Upper lobe of left lung (tissue), 6 donors: ENCODE data around the gene S1PR5. TPM values are rescaled to one million over a fixed set of nuclear protein-coding genes. Genes with fewer than 3 reads are reported as not detected.

ENCODE experiments used
- ATAC-seq, 2 donors: fragments of 200-7000 bp; cut with Tn5 transposase; one replicate each; pipeline ENCODE4 v1.9.1; 2022; ENCODE audit warnings: mild to moderate bottlenecking in 2 of 2, moderate library complexity in 2 of 2; ENCODE audit not compliant: low FRiP score in 2 of 2
- DNase-seq, 2 donors: peaks; one replicate each; pipeline ENCODE4 v3.0.0-alpha.2; 2019 to 2020
- H3K27ac ChIP-seq, 4 donors: fragments of 200-600 bp; sonication (generic); one replicate each; pipeline ENCODE4 v1.5.1; 2016 to 2019
- H3K27me3 ChIP-seq, 4 donors: fragments of 200-600 bp; sonication (generic); one replicate each; pipeline ENCODE4 v1.5.1; 2017 to 2019
- H3K36me3 ChIP-seq, 4 donors: fragments of 200-600 bp; sonication (generic); one replicate each; pipeline ENCODE4 v1.5.1; 2016 to 2019
- H3K4me1 ChIP-seq, 4 donors: fragments of 200-600 bp; sonication (generic); one replicate each; pipeline ENCODE4 v1.5.1; 2018 to 2019
- H3K4me3 ChIP-seq, 4 donors: fragments of 200-600 bp; sonication (generic); one replicate each; pipeline ENCODE4 v1.5.1; 2017 to 2019; ENCODE audit warnings: mild to moderate bottlenecking in 2 of 4, moderate library complexity in 1 of 4
- H3K9me3 ChIP-seq, 4 donors: fragments of 200-600 bp; sonication (generic); one replicate each; pipeline ENCODE4 v1.5.1; 2018 to 2019
- EP300 ChIP-seq, 4 donors: sonication (generic); formaldehyde crosslinking; IDR thresholded peaks; one replicate each; pipeline ENCODE4 v1.5.1; 2017; ENCODE audit warnings: antibody characterized with exemption in 4 of 4, control low read depth in 2 of 4
- POLR2A ChIP-seq, 4 donors: fragments of 450-650 bp; IDR thresholded peaks; one replicate each; pipeline ENCODE4 v1.5.1; 2016 to 2017; ENCODE audit warnings: antibody characterized with exemption in 4 of 4, mild to moderate bottlenecking in 2 of 4
- POLR2AphosphoS5 ChIP-seq, 2 donors: sonication (generic); formaldehyde crosslinking; IDR thresholded peaks; one replicate each; pipeline ENCODE4 v1.5.1; 2017; ENCODE audit warnings: antibody characterized with exemption in 2 of 2
- WGBS, 2 donors: methylation state at CpG; one replicate each; pipeline ENCODE4 v1.1.5; 2017 to 2018; 5-methylcytosine and 5-hydroxymethylcytosine counted together
- total RNA-seq, 6 donors: library from RNA; depleted of rRNA in 4 of 6; stranded (reverse); fragments of >200 nt in 4 of 6; gene quantifications; one replicate each; pipeline versions ENCODE4 v1.1.0 to v1.2.1, GENCODE V29; 2016 to 2021
- TF ChIP-seq, protein P1 (sequence below), 6 experiments: fragments of 450-650 bp in 4 of 6; fragments of 200-600 bp in 2 of 6; sonication (generic) in 2 of 6; IDR thresholded peaks; one replicate each; pipeline ENCODE4 v1.5.1; 2016 to 2019; ENCODE audit warnings: antibody characterized with exemption in 6 of 6
- donor health status: DM: no; HTN: no; CAD: no; lungs with moderate emphysema.
- donor health status: DM: no; HTN: yes; CAD: no; lungs with severe emphysema.

The S1PR5 gene
- total RNA-seq, 6 donors from 2014 or later: 0.49 to 2.7 (median 1.8) TPM

DNA sequence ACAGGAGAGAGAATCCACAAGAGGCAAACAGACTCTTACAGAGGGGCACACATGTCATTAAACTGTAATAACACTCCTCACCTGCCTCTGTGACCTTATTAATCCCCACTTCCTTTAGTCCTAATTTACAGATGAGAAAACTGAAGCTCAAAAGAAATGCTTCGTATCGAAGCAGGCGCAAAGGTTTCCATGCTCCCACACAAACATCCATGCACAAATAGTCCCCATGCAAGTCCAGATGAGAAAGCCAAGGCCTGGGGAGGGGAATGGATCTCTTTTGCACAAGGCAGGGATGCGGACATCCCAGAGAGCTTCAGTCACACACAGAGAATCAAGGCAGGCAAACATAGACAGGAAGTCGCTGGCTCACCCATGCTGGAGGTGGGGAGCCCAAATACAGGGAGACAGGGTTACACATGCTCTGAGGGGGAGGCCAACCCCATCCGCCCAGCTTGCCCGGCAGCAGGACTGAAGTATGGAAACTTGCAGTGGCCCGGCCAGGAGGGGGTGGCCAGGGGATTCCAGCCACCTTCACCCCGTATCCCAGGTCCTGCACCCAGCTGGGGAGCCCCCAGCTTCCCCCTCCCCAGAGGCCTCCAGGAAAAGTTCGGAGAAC, 468 bp downstream of the S1PR5 start:
- peaks cover 3 to 46% (median 31%) of the 10 kb centered on the region in 4 donors for H3K27me3 ChIP-seq
- ATAC-seq: no peak
- DNase-seq: no peak
- H3K4me1 ChIP-seq: peaks cover 17 to 38% (median 22%) of the 10 kb centered on the region in 4 donors
- H3K9me3 ChIP-seq: no peaks in the 10 kb centered on the region
- TF ChIP-seq POLR2AphosphoS5 (IDR thresholded peaks at IDR 0.05) (no peak), EP300 (IDR thresholded peaks at IDR 0.05) (no peak), POLR2A (IDR thresholded peaks at IDR 0.05) (no peak)
- TF ChIP-seq, protein P1, sequence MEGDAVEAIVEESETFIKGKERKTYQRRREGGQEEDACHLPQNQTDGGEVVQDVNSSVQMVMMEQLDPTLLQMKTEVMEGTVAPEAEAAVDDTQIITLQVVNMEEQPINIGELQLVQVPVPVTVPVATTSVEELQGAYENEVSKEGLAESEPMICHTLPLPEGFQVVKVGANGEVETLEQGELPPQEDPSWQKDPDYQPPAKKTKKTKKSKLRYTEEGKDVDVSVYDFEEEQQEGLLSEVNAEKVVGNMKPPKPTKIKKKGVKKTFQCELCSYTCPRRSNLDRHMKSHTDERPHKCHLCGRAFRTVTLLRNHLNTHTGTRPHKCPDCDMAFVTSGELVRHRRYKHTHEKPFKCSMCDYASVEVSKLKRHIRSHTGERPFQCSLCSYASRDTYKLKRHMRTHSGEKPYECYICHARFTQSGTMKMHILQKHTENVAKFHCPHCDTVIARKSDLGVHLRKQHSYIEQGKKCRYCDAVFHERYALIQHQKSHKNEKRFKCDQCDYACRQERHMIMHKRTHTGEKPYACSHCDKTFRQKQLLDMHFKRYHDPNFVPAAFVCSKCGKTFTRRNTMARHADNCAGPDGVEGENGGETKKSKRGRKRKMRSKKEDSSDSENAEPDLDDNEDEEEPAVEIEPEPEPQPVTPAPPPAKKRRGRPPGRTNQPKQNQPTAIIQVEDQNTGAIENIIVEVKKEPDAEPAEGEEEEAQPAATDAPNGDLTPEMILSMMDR (IDR thresholded peaks at IDR 0.05): no peak
- peak overlapping the region in 3 of 4 donors; percentile 24 to 40 (median 39) for H3K4me3 ChIP-seq
- H3K36me3 ChIP-seq: no peaks in the 10 kb centered on the region
- H3K27ac ChIP-seq: peak overlapping the region in 2 of 4 donors; percentile 4 to 36
- WGBS, 2 donors: 45 to 50% methylated on average over 8 to 9 of the region's 10 CpGs

DNA sequence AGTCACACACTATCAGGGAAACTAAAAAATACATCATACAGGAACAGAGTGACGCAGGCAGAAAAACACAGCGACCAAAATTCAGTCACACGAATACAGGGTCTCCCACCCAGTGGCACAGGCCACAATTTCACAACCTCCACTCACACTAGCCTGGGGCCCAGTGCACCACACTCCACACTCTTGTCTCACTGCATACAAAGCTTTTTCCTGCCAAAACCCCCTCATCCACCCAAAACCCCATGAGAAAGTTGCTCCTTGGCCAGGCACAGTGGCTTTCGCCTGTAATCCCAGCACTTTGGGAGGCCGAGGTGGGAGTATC, 1.2 kb downstream of the S1PR5 start:
- WGBS, 2 donors: 91 to 93% methylated on average over 5 of the region's 5 CpGs
- H3K27me3 ChIP-seq: peaks cover 3 to 46% (median 31%) of the 10 kb centered on the region in 4 donors
- H3K27ac ChIP-seq: no peak overlapping the region

DNA sequence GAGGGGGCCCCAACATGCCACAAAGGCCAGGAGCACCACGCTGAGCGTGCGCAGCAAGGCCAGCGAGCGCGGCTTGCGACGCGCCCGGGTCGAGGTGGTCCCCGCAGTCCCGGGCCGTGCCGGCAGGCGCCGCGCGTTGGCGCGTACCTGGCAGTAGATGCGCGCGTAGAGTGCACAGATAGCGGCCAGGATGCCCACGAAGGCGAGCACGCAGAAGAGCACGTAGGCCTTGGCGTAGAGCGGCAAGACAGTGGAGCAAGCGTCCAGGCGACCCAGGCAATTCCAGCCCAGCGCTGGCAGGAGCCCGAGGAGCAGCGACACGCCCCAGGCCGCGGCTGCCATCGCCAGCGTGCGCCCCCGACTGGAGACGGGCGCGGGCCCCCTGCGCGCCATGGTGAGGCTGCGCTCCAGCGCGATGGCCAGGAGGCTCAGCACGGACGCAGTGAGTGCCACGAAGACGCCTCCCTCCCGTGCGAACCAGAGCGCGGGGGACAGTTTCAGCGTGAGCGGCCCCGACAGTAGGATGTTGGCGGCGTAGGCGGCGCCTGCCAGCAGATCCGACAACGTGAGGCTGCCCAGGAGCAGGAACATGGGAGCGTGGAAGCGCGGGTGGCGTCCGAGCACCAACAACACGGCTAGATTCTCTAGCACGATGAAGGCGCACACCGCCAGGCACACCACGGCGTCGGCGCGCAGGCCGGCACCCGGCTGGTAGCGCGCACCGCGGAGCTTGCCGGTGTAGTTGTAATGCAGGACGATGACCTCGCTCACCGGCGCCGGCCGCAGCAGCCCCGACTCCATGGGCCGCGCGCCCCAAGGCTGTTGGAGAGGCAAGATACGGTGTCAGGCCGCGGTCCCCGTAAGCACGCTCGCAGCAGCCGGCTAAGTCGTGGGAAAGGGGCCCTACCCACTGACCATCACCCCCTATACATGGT, 2.8 kb downstream of the S1PR5 start:
- TF ChIP-seq POLR2A (IDR thresholded peaks at IDR 0.05) (no peak), POLR2AphosphoS5 (IDR thresholded peaks at IDR 0.05) (no peak), EP300 (IDR thresholded peaks at IDR 0.05) (no peak)
- TF ChIP-seq, protein P1 (IDR thresholded peaks at IDR 0.05): peak in 1 of 6 experiments; percentile 35
- 9 to 24% methylated on average over 28 to 46 of the region's 107 CpGs for WGBS, 2 donors
- DNase-seq (peak in 1 of 2 donors; percentile 84), ATAC-seq (no peak)
- Histone ChIP-seq H3K4me3 (peak overlapping the region in 1 of 4 donors; percentile 1), H3K27me3 (peaks cover 3 to 49% (median 29%) of the 10 kb centered on the region in 4 donors), H3K9me3 (no peaks in the 10 kb centered on the region), H3K27ac (no peak overlapping the region), H3K4me1 (peaks cover 17 to 44% (median 24%) of the 10 kb centered on the region in 4 donors), H3K36me3 (no peaks in the 10 kb centered on the region)

More for the DNA sequence above, 1.2 kb downstream of the S1PR5 start:
- H3K4me1 ChIP-seq: peaks cover 17 to 38% (median 22%) of the 10 kb centered on the region in 4 donors
- H3K36me3 ChIP-seq: no peaks in the 10 kb centered on the region
- TF ChIP-seq EP300 (IDR thresholded peaks at IDR 0.05) (no peak), POLR2AphosphoS5 (IDR thresholded peaks at IDR 0.05) (no peak), POLR2A (IDR thresholded peaks at IDR 0.05) (no peak)
- TF ChIP-seq, protein P1 (IDR thresholded peaks at IDR 0.05): no peak
- no peaks in the 10 kb centered on the region for H3K9me3 ChIP-seq
- DNase-seq: no peak
- peak overlapping the region in 1 of 4 donors; percentile 3 for H3K4me3 ChIP-seq
- ATAC-seq: no peak

DNA sequence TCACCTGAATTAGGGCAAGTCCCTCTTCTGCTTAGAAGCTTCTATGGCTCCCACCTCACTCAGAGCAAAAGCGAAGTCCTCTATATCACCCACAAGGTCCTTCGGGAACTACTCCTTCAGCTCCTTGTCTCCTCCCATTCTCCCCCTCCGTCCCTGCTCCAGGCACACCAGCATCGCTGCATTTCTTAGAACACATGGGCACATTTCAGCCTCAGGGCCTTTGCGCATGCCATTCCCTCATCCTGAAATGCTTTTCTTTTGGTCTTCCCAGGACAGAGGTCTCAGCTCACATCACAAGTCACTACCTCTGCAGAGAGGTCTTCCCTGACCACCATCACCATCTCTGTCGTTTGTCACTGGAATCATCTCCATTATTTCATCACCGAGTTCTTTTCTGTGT, 4.0 kb downstream of the S1PR5 start:
- Histone ChIP-seq H3K27ac (no peak overlapping the region), H3K27me3 (peaks cover 3 to 40% (median 24%) of the 10 kb centered on the region in 4 donors), H3K9me3 (no peaks in the 10 kb centered on the region), H3K4me1 (peaks cover 14 to 35% (median 19%) of the 10 kb centered on the region in 4 donors), H3K4me3 (no peak overlapping the region), H3K36me3 (no peaks in the 10 kb centered on the region)
- no peak for DNase-seq
- 79 to 85% methylated on average over 7 of the region's 7 CpGs for WGBS, 2 donors
- no peak for TF ChIP-seq POLR2A (IDR thresholded peaks at IDR 0.05)
- TF ChIP-seq EP300 (IDR thresholded peaks at IDR 0.05): no peak
- TF ChIP-seq POLR2AphosphoS5 (IDR thresholded peaks at IDR 0.05): no peak
- TF ChIP-seq, protein P1 (IDR thresholded peaks at IDR 0.05): no peak
- no peak for ATAC-seq
